Vagina (tissue), 2 donors: Measurements from ENCODE around the gene PTPRG. TPM values are rescaled to one million over a fixed set of nuclear protein-coding genes. Genes with fewer than 3 reads are reported as not detected.

Source experiments
- DNase-seq, 2 donors: peaks; one replicate each; pipeline ENCODE4 v3.0.0-alpha.2; 2017; ENCODE audit errors: extremely low spot score in 2 of 2
- H3K27ac ChIP-seq: fragments of 200-600 bp; sonication (generic); one replicate; pipeline ENCODE4 v1.5.1; 2019
- H3K27me3 ChIP-seq: fragments of 200-600 bp; sonication (generic); one replicate; pipeline ENCODE4 v1.5.1; 2019
- H3K36me3 ChIP-seq, 2 donors: fragments of 200-600 bp; sonication (generic); one replicate each; pipeline ENCODE4 v1.5.1; 2017 to 2019
- H3K4me1 ChIP-seq: fragments of 200-600 bp; sonication (generic); one replicate; pipeline ENCODE4 v1.5.1; 2019
- H3K4me3 ChIP-seq, 2 donors: fragments of 200-600 bp; sonication (generic); 1 replicate in 1 of 2; 2 replicates in 1 of 2; pipeline ENCODE4 v1.5.1; 2016 to 2019
- H3K9me3 ChIP-seq: fragments of 200-600 bp; sonication (generic); one replicate; pipeline ENCODE4 v1.5.1; 2019
- CTCF ChIP-seq, 3 experiments: fragments of 450-650 bp in 2 of 3; fragments of 200-600 bp in 1 of 3; sonication (generic) in 1 of 3; IDR thresholded peaks; one replicate each; pipeline ENCODE4 v1.5.1; 2017 to 2019; ENCODE audit warnings: antibody characterized with exemption in 3 of 3, mild to moderate bottlenecking in 2 of 3, moderate library complexity in 2 of 3
- POLR2A ChIP-seq, 2 donors: fragments of 450-650 bp; IDR thresholded peaks; one replicate each; pipeline ENCODE4 v1.6.1; 2017; ENCODE audit warnings: antibody characterized with exemption in 2 of 2, mild to moderate bottlenecking in 2 of 2, moderate library complexity in 2 of 2
- POLR2AphosphoS5 ChIP-seq, 2 donors: sonication (generic); formaldehyde crosslinking; IDR thresholded peaks; one replicate each; pipeline ENCODE4 v1.9.0; 2017; ENCODE audit warnings: antibody characterized with exemption in 2 of 2, mild to moderate bottlenecking in 2 of 2, low read depth in 1 of 2; ENCODE audit not compliant: insufficient read depth in 1 of 2
- intact Hi-C: fragments of 100-400 bp; cut with DNase I; formaldehyde crosslinking; loops from one replicate; pipeline ENCODE4 v1.15.1; 2023
- total RNA-seq: library from RNA; depleted of rRNA; stranded (reverse); fragments of >200 nt; gene quantifications from one replicate; pipeline ENCODE4 v1.2.3, GENCODE V29; 2016

PTPRG gene
- total RNA-seq, 1 donor from 2014 or later = 47.6 TPM

GRCh38 chr3:62128681-62129080 is 567.3 kb downstream of the PTPRG start:
- no peaks in the 10 kb centered on the region for H3K9me3 ChIP-seq
- no peaks in the 10 kb centered on the region for H3K4me1 ChIP-seq
- H3K36me3 ChIP-seq = no peaks in the 10 kb centered on the region
- intact Hi-C loops = no loop called here
- H3K4me3 ChIP-seq = no peak overlapping the region
- no peak for TF ChIP-seq POLR2A (IDR thresholded peaks at IDR 0.05)
- no peak for TF ChIP-seq POLR2AphosphoS5 (IDR thresholded peaks at IDR 0.05; ENCODE audit: insufficient read depth in 1 of 2, low read depth in 1 of 2)
- TF ChIP-seq CTCF (IDR thresholded peaks at IDR 0.05) = no peak
- H3K27me3 ChIP-seq = no peaks in the 10 kb centered on the region
- no peak overlapping the region for H3K27ac ChIP-seq
- no peak for DNase-seq

GRCh38 chr3:62131050-62131449 is 569.7 kb downstream of the PTPRG start:
- no peaks in the 10 kb centered on the region for H3K9me3 ChIP-seq

GRCh38 chr3:62131620-62132019 is 570.2 kb downstream of the PTPRG start:
- DNase-seq = no peak
- Histone ChIP-seq H3K27me3 (no peaks in the 10 kb centered on the region), H3K36me3 (no peaks in the 10 kb centered on the region), H3K4me1 (no peaks in the 10 kb centered on the region), H3K4me3 (no peak overlapping the region), H3K27ac (no peak overlapping the region), H3K9me3 (no peaks in the 10 kb centered on the region)
- intact Hi-C loops = no loop called here
- TF ChIP-seq POLR2A (IDR thresholded peaks at IDR 0.05) (no peak), CTCF (IDR thresholded peaks at IDR 0.05) (peak in 1 of 3 experiments; percentile 33)

More at GRCh38 chr3:62131050-62131449, 569.7 kb downstream of the PTPRG start:
- no peak overlapping the region for H3K27ac ChIP-seq
- DNase-seq = no peak
- H3K27me3 ChIP-seq = no peaks in the 10 kb centered on the region
- no peaks in the 10 kb centered on the region for H3K36me3 ChIP-seq
- TF ChIP-seq POLR2A (IDR thresholded peaks at IDR 0.05) (no peak), POLR2AphosphoS5 (IDR thresholded peaks at IDR 0.05; ENCODE audit: insufficient read depth in 1 of 2, low read depth in 1 of 2) (no peak), CTCF (IDR thresholded peaks at IDR 0.05) (no peak)
- H3K4me3 ChIP-seq = no peak overlapping the region
- intact Hi-C loops = no loop called here
- H3K4me1 ChIP-seq = no peaks in the 10 kb centered on the region

GRCh38 chr3:62132027-62132602 is 570.7 kb downstream of the PTPRG start:
- DNase-seq = no peak
- TF ChIP-seq POLR2AphosphoS5 (IDR thresholded peaks at IDR 0.05; ENCODE audit: insufficient read depth in 1 of 2, low read depth in 1 of 2) (no peak), CTCF (IDR thresholded peaks at IDR 0.05) (no peak), POLR2A (IDR thresholded peaks at IDR 0.05) (no peak)
- Histone ChIP-seq H3K27me3 (no peaks in the 10 kb centered on the region), H3K36me3 (no peaks in the 10 kb centered on the region), H3K4me1 (no peaks in the 10 kb centered on the region), H3K9me3 (no peaks in the 10 kb centered on the region), H3K27ac (no peak overlapping the region), H3K4me3 (no peak overlapping the region)
- intact Hi-C loops = no loop called here

- H3K27ac ChIP-seq = no peak overlapping the region
- H3K4me3 ChIP-seq = no peak overlapping the region
- TF ChIP-seq CTCF (IDR thresholded peaks at IDR 0.05) = no peak
- no peak for TF ChIP-seq POLR2A (IDR thresholded peaks at IDR 0.05)
- no peak for TF ChIP-seq POLR2AphosphoS5 (IDR thresholded peaks at IDR 0.05; ENCODE audit: insufficient read depth in 1 of 2, low read depth in 1 of 2)
- no peaks in the 10 kb centered on the region for H3K9me3 ChIP-seq
- intact Hi-C loops = no loop called here
- no peaks in the 10 kb centered on the region for H3K27me3 ChIP-seq
- H3K4me1 ChIP-seq = no peaks in the 10 kb centered on the region
- H3K36me3 ChIP-seq = no peaks in the 10 kb centered on the region
- DNase-seq = no peak
Measured at GRCh38 chr3:62133015-62133414, 571.6 kb downstream of the PTPRG start.
